Panc1 (cell line): ENCODE data around the gene PARVB.

Experiments used
- CTCF ChIP-seq: fragments of 450-650 bp; IDR thresholded peaks from 2 replicates; pipeline ENCODE4 v1.5.1; 2017; ENCODE audit warnings: mild to moderate bottlenecking
- POLR2AphosphoS5 ChIP-seq: IDR thresholded peaks from 2 replicates; pipeline ENCODE4 v1.6.1; 2012; ENCODE audit warnings: mild to moderate bottlenecking, low read depth, low read length, moderate library complexity
- TF ChIP-seq, protein P1 (sequence below), 2 experiments: IDR thresholded peaks; 2 replicates each; pipeline ENCODE4 v1.6.1; 2011 to 2012; ENCODE audit warnings: low read depth in 2 of 2, control low read depth in 1 of 2, low read length in 1 of 2, mild to moderate bottlenecking in 1 of 2, moderate library complexity in 1 of 2; ENCODE audit not compliant: insufficient read depth in 1 of 2

GRCh38 chr22:44082801-44083200 lies 58.7 kb downstream of the PARVB start:
- TF ChIP-seq, protein P1, sequence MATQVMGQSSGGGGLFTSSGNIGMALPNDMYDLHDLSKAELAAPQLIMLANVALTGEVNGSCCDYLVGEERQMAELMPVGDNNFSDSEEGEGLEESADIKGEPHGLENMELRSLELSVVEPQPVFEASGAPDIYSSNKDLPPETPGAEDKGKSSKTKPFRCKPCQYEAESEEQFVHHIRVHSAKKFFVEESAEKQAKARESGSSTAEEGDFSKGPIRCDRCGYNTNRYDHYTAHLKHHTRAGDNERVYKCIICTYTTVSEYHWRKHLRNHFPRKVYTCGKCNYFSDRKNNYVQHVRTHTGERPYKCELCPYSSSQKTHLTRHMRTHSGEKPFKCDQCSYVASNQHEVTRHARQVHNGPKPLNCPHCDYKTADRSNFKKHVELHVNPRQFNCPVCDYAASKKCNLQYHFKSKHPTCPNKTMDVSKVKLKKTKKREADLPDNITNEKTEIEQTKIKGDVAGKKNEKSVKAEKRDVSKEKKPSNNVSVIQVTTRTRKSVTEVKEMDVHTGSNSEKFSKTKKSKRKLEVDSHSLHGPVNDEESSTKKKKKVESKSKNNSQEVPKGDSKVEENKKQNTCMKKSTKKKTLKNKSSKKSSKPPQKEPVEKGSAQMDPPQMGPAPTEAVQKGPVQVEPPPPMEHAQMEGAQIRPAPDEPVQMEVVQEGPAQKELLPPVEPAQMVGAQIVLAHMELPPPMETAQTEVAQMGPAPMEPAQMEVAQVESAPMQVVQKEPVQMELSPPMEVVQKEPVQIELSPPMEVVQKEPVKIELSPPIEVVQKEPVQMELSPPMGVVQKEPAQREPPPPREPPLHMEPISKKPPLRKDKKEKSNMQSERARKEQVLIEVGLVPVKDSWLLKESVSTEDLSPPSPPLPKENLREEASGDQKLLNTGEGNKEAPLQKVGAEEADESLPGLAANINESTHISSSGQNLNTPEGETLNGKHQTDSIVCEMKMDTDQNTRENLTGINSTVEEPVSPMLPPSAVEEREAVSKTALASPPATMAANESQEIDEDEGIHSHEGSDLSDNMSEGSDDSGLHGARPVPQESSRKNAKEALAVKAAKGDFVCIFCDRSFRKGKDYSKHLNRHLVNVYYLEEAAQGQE (IDR thresholded peaks at IDR 0.05; ENCODE audit: insufficient read depth in 1 of 2, low read depth in 2 of 2, low read length in 1 of 2): no peak
- TF ChIP-seq CTCF (no peak), POLR2AphosphoS5 (no peak)
